ES-I3 (cell line): ENCODE results near the gene NUPR1.

ENCODE experiments used
- H3K36me3 ChIP-seq: 2 replicates; pipeline ENCODE4 v1.6.1; 2013; ENCODE audit warnings: mild to moderate bottlenecking, low read length, control low read depth, moderate library complexity; ENCODE audit not compliant: insufficient read depth
- H3K4me1 ChIP-seq: 2 replicates; pipeline ENCODE4 v1.6.1; 2013; ENCODE audit warnings: mild to moderate bottlenecking, control low read depth, low read length; ENCODE audit not compliant: insufficient read depth
- H3K9ac ChIP-seq: 2 replicates; pipeline ENCODE4 v1.6.1; 2013; ENCODE audit warnings: low read depth, mild to moderate bottlenecking, low read length, moderate library complexity
- H3K9me3 ChIP-seq: 2 replicates; pipeline ENCODE4 v1.6.1; 2013; ENCODE audit warnings: mild to moderate bottlenecking, low read length, moderate library complexity; ENCODE audit not compliant: control insufficient read depth, insufficient read depth

NUPR1 gene, protein sequence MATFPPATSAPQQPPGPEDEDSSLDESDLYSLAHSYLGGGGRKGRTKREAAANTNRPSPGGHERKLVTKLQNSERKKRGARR

DNA sequence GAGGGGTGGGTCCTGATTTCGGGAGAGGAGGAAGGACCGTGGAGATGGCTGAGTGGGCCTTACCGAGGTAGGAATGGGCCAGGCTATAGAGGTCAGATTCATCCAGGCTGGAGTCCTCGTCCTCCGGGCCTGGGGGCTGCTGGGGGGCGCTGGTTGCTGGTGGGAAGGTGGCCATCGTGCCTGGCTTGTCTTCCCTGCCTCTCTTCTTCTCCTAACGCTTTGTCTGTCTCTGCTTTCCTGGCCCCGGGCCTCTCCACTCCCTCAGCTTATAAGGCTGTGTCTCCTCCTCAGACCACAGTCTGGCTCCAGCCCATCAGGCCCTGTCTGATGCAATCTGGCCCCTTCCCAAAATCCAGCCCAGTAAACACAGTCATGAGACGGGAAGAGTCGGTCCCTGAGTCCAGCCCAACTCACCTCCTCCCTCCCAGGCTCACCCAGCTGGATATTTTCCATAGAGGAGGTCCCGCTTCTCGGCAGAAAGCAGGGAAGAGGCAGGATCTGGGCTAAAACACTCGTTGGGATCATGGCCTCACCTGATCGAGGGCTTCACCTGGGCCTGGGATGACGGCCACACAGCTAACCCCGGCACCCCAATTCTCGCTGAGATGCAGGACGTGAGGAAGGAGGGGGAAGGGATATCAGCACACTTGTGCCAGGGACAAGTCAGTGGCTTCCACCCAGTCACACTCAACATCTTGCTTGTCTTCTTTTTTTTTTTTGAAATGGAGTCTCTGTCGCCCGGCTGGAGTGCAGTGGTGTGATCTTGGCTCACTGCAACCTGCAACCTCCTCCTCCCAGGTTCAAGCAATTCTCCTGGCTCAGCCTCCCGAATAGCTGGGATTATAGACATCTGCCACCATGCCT is at the start of gene NUPR1:
TSS of gene NUPR1 (minus strand) at position 242 of the 864 bp plus-strand sequence. CDS start at position 175, 67 bp downstream.
- H3K9ac ChIP-seq: no peak within 1 kb of the TSS
- H3K9me3 ChIP-seq: no peaks in the 10 kb centered on the region
- no peaks in the 10 kb centered on the region for H3K36me3 ChIP-seq
- no peaks in the 10 kb centered on the region for H3K4me1 ChIP-seq

DNA sequence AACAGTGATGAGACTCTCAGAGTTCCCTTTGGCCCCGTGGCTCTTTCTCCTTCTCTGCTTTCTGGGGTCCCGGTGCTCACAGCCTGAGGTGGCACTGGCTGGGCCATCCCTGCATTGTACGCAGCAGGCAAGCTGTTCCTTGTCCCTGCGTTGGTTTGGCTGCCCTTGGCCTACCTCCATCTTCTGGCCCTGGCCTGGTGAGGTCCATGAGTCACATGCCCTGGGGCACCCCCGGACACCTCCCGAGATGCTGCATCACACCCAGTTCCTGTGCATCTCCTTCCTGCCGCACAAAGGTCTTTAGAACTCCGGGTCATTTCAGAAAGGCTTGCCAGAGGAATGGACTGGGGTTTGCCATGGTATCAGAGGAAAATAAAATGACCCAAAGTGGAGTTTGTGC is 48.6 kb upstream of the NUPR1 start:
- 0 out of 2 replicates have a peak, but pooled peaks cover 2% of the 10 kb centered on the region for H3K36me3 ChIP-seq
- no peak overlapping the region for H3K9ac ChIP-seq
- H3K9me3 ChIP-seq: no peaks in the 10 kb centered on the region
- H3K4me1 ChIP-seq: no peaks in the 10 kb centered on the region

DNA sequence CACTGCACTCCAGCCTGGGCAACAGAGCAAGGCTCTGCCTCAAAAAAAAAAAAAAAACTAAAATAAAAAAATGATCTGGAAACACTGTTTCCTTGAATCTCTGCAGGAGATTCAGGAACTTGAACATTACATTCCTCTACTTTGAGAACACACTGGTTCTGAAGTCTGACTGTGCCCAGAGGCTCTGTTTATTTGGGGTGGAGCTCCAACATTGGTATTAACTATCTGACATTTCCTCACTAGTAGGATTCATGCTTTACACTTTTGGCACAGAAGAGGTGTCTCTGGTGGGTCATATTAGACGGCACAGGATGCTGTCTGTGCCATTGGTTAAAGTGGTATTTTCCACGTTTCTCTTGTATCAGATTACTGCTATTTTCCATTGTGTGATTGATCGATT is 47.7 kb upstream of the NUPR1 start:
- no peak overlapping the region for H3K9ac ChIP-seq
- H3K9me3 ChIP-seq: no peaks in the 10 kb centered on the region
- no peaks in the 10 kb centered on the region for H3K4me1 ChIP-seq
- 0 out of 2 replicates have a peak, but pooled peaks cover 2% of the 10 kb centered on the region for H3K36me3 ChIP-seq

DNA sequence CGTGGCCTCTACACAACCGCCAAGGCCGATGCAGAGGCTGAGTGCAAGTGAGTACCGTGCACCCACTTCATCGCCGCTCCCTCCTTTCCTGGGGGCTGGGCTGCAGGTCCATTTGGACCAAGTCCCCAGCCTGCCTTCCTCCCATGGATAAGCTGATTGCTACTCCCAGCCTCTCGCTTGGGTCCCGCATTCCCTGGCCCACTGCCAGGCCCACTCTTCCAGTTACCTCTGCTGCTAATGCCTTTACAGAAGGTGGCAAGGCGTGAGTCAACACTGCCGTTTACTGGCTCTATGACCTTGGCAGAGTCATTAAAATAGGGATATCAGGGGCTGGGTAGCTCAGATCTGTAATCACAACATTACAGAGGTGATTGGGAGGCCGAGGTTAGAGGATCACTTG is 46.9 kb upstream of the NUPR1 start:
- 0 out of 2 replicates have a peak, but pooled peaks cover 5% of the 10 kb centered on the region for H3K36me3 ChIP-seq
- no peak overlapping the region for H3K9ac ChIP-seq

DNA sequence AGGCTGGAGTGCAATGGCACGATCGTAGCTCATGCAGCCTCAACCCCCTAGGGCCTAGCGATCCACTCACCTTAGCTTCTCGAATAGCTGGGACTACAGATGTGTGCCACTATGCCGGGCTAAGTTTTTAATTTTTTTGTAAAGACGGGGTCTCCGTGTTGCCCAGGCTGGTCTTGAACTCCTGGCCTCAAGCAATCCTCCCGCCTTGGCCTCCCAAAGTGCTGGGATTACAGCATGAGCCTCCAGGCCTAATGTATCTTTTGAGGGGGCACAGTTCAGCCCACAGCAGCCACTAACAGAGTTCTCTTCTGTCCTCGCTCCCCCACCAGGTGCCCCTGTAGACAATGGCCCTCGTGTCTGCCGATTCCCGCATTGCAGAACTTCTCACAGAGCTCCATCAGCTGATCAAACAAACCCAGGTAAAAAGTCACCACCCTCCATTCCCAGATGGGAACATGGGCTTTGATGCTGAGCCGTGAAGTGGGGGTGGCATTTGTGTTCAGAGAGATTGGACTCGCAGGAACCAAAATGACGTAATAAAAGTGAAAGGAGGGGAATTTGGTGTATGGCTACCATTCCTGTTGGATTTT is 42.0 kb upstream of the NUPR1 start:
- Histone ChIP-seq H3K4me1 (no peaks in the 10 kb centered on the region), H3K36me3 (0 out of 2 replicates have a peak, but pooled peaks cover 5% of the 10 kb centered on the region), H3K9ac (no peak overlapping the region), H3K9me3 (no peaks in the 10 kb centered on the region)

More for the DNA sequence above, 46.9 kb upstream of the NUPR1 start:
- no peaks in the 10 kb centered on the region for H3K9me3 ChIP-seq
- H3K4me1 ChIP-seq: no peaks in the 10 kb centered on the region

DNA sequence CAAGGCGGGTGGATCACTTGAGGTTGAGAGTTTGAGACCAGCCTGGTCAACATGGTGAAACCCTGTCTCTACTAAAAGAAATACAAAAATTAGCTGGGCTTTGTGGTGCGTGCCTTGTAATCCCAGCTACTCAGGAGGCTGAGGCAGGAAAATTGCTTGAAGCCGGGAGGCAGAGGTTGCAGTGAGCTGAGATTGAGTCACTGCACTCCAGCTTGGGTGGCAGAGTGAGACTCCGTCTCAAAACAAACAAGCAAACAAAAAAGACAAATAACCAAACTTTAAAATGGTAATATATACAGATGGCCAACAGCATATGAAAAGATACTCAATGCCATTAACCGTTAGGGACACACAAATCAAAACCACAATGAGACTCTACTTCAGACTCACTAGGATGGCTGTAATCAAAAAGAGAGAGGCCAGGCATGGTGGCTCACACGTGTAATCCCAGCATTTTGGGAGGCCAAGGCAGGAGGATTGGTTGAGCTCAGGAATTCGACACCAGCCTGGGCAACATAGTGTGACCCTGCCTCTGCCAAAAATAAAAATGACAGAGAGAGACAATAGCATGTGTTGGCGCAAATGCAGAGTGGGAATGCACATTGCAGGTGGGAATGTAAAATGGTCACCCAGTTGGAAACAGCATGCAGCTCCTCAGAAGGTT is 36.8 kb upstream of the NUPR1 start:
- Histone ChIP-seq H3K4me1 (peaks cover 12% of the 10 kb centered on the region; the same call in 1 of the 2 replicates), H3K9ac (no peak overlapping the region), H3K9me3 (no peaks in the 10 kb centered on the region), H3K36me3 (no peaks in the 10 kb centered on the region)

DNA sequence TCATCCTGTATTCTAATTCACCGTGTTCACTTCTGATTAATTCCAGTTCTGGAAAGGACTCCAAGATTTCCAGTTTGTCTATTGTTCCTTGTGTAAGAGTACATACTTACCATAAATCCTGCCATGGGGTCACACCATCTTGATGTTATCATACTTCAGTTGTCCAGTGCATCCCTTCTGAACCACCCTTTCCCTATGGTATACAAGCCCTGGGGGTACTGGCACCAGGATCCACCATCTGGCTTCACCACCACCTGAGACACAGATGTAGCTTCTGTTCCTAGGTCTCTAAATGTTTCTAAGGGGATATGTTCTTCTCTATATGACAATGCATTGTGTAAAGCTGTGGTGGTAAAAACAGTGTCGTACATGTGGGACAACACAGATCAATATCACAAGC is 36.2 kb upstream of the NUPR1 start:
- H3K4me1 ChIP-seq: peaks cover 12% of the 10 kb centered on the region; the same call in 1 of the 2 replicates
- no peaks in the 10 kb centered on the region for H3K9me3 ChIP-seq
- no peaks in the 10 kb centered on the region for H3K36me3 ChIP-seq
- no peak overlapping the region for H3K9ac ChIP-seq

DNA sequence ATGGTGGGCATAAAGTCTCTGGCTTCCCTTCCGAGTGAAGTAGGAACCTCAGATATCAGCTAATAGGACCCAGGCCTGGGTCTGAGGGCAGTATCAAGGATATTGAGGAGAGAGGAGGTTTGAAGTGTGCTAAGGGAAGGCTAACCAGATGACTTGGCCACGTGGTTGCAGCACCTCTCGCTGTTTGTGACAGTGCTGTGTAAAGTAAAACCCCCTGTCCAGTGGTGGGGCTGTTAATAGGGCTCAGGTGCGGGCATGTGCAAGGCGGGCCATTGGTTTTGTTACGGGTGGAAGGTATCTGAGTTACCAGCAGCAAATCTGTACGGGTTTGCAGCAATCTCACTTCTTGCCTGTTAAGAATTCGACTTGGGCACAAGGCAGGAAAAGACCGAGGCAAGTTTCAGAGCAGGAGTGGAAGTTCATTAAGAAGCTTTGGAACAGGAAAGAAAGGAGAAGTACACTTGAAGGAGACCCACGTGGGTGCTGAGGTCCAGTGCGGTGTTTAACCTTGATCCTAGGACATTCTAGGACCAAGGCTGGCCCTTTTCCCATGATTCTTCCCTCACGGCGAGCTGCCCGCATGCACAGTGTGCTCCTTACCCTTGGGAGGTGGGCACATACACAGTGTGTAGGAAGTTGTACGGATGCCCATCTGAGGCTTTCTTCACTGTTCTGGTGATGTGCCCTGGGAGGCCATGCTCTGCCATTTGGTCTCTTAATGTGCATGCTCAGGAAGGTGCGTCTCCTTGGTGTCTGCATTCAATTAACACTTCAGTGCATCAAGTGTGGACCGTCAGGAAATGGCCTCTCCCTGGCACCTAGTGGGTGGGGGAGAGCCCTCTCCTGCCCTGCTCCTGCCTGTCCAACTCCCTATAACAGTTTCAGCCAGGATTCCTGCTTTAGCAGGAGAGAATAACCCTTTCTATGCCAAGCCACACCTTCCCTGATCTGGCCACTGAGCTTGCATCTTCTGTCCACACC is 35.3 kb upstream of the NUPR1 start:
- Histone ChIP-seq H3K9ac (no peak overlapping the region), H3K9me3 (no peaks in the 10 kb centered on the region), H3K4me1 (peaks cover 12% of the 10 kb centered on the region; the same call in 1 of the 2 replicates), H3K36me3 (no peaks in the 10 kb centered on the region)

DNA sequence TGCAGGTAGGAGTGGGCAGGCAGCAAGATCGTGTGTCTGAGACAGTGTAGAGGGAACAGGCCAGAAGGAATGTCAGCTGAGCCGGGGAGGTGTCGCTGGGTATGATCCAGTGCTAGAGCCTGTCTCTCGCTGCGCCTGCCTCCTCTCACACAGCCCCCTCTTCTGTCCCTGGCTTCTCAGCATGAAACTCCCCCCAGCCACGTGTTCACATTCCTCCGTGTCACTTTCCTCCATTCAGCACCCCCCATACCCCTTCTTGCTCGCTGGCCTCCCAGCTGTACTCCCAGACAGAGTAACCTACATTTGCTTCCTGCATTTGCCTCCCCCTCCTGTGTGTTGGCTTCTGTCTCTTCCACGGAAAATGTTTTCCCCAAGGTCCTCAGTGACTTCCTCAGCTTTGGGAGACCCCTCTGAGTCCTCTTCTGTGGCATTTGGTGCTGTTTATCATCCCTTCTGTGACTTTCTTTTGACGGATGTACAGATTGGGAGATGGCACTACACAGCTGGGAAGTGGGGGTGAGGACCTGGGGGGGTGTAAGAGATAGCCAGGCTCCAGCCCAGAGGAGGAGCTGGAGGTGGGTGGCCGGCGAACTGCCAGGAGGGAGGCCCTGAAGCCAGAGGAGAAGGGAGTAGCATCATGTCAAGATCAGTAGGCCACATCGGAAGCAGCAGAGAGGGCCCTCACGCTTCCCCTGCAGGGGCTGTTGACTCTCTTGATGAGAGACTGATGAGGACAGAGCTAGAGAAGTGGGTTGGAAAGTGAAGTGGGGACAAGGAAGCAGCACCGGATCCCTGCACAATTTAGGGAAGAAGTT is 34.1 kb upstream of the NUPR1 start:
- Histone ChIP-seq H3K36me3 (no peaks in the 10 kb centered on the region), H3K4me1 (peaks cover 12% of the 10 kb centered on the region; the same call in 1 of the 2 replicates), H3K9ac (no peak overlapping the region), H3K9me3 (no peaks in the 10 kb centered on the region; the same call in 1 of the 2 replicates)

DNA sequence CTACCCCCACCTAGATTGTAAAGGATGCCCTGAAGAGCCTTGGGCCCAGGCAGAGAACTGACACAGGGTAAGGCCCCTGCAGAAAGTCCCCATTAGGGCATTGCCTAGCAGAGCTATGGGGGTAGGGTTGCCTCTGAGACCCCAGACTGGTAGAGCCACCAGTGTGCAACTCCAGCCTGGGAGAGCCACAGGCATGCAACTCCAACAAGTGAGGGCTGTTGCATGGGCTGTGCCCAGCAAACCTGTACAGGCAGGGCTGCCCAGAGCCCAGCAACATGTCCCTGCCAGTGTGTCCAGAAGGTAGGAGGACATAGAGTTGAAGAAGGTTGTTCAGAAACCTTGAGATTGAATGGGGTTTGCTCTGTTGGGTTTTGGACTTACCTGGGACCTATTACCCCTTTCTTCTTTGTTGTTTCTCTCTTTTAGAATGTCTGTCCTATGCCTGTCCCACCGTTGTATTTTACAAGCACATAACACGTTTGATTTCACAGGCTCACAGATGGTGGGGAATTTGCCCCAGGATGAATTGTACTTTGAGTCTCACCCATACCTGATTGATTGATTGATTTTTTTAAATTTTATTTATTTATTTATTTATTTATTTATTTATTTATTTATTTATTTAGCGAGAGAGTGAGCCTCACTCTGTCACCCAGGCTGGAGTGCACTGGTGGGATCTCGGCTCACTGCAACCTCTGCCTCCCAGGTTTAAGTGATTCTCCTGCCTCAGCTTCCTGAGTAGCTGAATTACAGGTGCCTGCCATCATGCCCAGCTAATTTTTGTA is 31.4 kb upstream of the NUPR1 start:
- H3K9ac ChIP-seq: no peak overlapping the region
- H3K36me3 ChIP-seq: no peaks in the 10 kb centered on the region
- peaks cover 12% of the 10 kb centered on the region; the same call in 1 of the 2 replicates for H3K4me1 ChIP-seq
- H3K9me3 ChIP-seq: peaks cover 6% of the 10 kb centered on the region; the same call in 1 of the 2 replicates

DNA sequence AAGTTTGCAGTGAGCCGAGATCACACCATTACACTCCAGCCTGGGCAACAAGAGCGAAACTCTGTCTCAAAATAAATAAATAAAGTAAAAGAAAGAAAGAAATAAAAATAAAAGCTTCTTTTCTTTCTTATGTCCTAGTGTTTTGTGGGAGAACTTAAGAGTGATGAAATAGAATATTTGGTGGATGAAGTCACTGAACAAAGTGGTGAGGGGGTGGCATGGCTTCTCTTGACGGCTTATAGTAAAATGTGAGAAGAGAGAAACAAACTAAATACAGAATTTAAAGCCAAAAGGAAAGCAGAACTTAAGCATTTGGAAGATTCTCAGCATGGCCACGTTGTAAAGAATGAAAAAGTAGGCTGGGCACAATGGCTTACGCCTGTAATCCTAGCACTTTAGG is 30.2 kb upstream of the NUPR1 start:
- H3K9ac ChIP-seq: no peak overlapping the region
- H3K4me1 ChIP-seq: peaks cover 7% of the 10 kb centered on the region; the same call in 1 of the 2 replicates
- H3K9me3 ChIP-seq: peaks cover 6% of the 10 kb centered on the region; the same call in 1 of the 2 replicates
- no peaks in the 10 kb centered on the region for H3K36me3 ChIP-seq

DNA sequence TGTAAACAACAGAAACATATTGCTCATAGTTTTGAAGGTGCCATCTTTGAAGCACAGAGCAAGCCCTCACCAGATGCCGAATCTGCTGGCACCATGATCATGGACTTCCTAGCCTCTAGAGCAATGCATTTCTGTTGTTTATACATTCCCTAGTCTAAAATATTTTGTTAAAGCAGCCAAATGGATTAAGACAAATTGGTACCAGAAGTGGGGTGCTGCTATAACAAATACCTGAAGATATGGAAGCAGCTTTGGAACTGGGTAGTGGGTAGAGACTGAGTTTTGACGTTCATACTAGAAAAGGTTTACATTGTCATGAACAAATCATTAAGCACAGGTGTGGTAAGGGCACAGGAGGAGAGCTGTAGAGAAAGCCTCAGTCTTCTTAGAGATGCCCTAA is 28.5 kb upstream of the NUPR1 start:
- Histone ChIP-seq H3K9me3 (peaks cover 6% of the 10 kb centered on the region; the same call in 1 of the 2 replicates), H3K4me1 (no peaks in the 10 kb centered on the region), H3K9ac (no peak overlapping the region), H3K36me3 (no peaks in the 10 kb centered on the region)
